NOMO-1 (cell line): ENCODE measurements around the gene PDHB.

Experiments used
- DNase-seq, 2 experiments: peaks; one replicate each; lab custom pipeline; 2025; ENCODE audit not compliant: unreplicated experiment in 2 of 2; lab: John Stamatoyannopoulos, UW

PDHB gene

GRCh38 chr3:58433400-58434167, at the start of gene PDHB:
TSS of gene PDHB (minus strand) at chr3:58433832. CDS start at chr3:58433809, 23 bp downstream.
- DNase-seq = peak; percentile 87 to 93

- DNase-seq = peak; percentile 7 to 62
Observed at GRCh38 chr3:58482917-58483636, 49.4 kb upstream of the PDHB start.

GRCh38 chr3:58480309-58480708, 46.7 kb upstream of the PDHB start:
- no peak for DNase-seq

- DNase-seq = peak in 1 of 2 experiments; percentile 15
Observed at GRCh38 chr3:58478781-58479180, 45.1 kb upstream of the PDHB start.

GRCh38 chr3:58474967-58475578, 41.4 kb upstream of the PDHB start:
- no peak for DNase-seq

GRCh38 chr3:58474348-58474911, 40.8 kb upstream of the PDHB start:
- peak; percentile 62 to 82 for DNase-seq

GRCh38 chr3:58473275-58473674, 39.6 kb upstream of the PDHB start:
- DNase-seq = no peak

- peak; percentile 91 to 98 for DNase-seq
Observed at GRCh38 chr3:58471025-58471887, 37.6 kb upstream of the PDHB start.

- no peak for DNase-seq
Observed at GRCh38 chr3:58470363-58471024, 36.9 kb upstream of the PDHB start.

- DNase-seq = no peak
Observed at GRCh38 chr3:58469096-58469495, 35.5 kb upstream of the PDHB start.

- no peak for DNase-seq
Observed at GRCh38 chr3:58466899-58467563, 33.4 kb upstream of the PDHB start.

GRCh38 chr3:58464866-58465265, 31.2 kb upstream of the PDHB start:
- no peak for DNase-seq

- no peak for DNase-seq
Observed at GRCh38 chr3:58463942-58464271, 30.3 kb upstream of the PDHB start.

- DNase-seq = peak; percentile 66 to 73
Observed at GRCh38 chr3:58463181-58463941, 29.7 kb upstream of the PDHB start.

GRCh38 chr3:58462829-58463180, 29.2 kb upstream of the PDHB start:
- no peak for DNase-seq

GRCh38 chr3:58459160-58459559, 25.5 kb upstream of the PDHB start:
- DNase-seq = no peak

- DNase-seq = no peak
Observed at GRCh38 chr3:58452176-58452575, 18.5 kb upstream of the PDHB start.

GRCh38 chr3:58441514-58442450, 8.2 kb upstream of the PDHB start:
- DNase-seq = no peak
